GM18508 (cell line): ENCODE data around the gene UHMK1.

ENCODE experiments used
- ATAC-seq: cut with Tn5 transposase; IDR thresholded peaks from one replicate; pipeline ENCODE4 v1.9.1; 2021; ENCODE audit warnings: moderate number of reproducible peaks; ENCODE audit not compliant: insufficient read depth, unreplicated experiment

Gene UHMK1

DNA sequence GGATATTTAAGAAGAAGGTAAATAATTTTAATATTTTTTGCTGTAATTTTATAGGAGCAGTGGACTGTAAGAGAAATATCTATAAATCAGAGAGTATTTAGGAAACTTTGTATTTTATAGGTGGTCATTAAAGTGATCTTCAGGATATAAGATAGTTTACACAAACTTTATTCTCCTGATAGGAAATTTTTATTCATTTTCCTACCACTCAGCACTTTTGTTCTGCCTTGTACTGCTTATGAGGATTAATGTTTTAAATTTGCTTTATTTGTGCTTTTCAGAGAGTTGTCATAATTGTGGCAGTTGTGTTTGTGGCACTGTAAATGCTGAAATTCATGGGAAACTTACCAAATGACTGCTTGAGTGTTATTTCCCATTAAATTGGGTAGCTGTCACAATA, 29.7 kb downstream of the UHMK1 start:
- ATAC-seq = no peak

DNA sequence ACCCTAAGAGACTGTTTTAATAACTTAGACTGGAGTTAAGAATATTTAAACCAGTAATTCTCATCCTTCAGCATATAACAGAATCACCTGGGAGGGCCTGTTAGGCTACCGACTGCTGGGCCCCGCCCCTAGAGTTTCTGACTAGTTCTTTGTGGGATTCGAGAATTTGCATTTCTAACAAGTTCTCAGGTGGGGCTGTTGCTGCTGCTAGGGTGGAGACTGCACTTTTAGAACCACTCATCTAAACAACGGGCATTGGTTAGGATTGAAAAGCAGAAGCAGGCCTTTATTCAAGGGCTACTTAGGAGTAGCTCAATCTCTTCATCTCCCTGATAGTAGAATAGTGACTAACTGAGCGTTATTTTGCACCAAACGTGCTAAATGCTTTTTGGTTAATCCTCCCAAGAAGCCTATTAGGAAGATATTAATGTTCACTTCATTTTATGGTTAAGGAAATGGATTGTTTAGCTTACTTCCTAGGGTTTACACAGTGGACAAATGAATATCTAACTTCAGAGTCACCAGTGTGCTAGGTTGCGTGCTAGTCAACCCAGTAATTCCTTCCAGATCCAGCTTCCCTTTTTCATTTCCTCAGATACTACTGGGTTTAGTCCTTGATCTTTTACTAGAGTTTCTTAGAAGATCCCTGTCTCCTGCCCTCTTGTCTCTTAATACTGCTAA, 32.8 kb downstream of the UHMK1 start:
- ATAC-seq = peak; percentile 82

DNA sequence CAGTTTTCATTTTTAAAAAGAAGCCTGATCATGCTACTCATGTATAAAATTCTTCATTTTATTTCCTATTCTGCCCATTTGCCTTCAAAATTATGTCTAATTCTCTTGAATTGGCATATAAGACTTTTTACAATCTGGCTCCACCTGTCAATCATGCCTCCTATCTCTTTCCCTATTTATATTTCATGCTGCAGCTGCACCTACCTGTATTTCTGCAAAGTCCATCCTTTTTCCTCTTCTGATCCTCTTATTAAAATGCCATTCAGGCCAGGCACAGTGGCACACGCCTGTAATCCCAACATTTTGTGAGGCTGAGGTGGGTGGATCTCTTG, 33.3 kb downstream of the UHMK1 start:
- ATAC-seq = no peak

DNA sequence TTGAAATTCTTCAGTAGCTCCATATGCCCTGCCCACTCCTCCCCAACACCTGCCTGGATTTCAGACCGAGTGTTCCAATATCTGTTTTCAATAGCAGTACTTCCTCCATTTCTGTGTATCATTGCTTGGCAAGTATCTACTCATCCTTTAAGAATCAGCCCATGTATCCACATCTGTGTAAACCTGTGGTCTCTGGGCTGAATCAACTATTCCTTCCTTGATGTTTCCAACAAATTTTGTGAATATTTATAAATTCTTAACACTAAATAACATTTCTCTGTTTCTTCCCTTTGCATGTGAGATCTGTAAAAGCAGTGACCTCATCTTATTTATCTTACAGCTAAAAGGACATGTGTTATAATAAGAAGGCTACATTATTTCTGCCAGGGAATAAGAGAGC, 37.9 kb downstream of the UHMK1 start:
- no peak for ATAC-seq

DNA sequence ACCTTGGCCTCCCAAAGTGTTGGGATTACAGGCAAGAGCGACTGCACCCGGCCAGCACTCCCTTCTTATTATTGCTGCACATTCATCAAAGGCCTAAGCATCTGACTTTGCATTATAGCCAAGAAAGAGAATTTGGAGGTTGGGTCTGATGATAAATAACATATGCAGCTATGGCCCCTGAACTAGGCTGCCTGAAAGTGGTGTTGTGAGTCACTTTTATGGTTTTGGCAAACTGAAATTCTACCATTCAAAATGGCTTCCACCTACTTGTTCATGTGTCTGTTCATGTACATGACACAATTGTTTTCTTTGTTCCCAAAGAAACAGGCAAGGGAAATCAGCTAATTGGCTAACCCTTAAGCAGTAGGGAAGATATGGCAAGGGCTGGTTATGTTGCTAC, 38.9 kb downstream of the UHMK1 start:
- ATAC-seq = no peak

DNA sequence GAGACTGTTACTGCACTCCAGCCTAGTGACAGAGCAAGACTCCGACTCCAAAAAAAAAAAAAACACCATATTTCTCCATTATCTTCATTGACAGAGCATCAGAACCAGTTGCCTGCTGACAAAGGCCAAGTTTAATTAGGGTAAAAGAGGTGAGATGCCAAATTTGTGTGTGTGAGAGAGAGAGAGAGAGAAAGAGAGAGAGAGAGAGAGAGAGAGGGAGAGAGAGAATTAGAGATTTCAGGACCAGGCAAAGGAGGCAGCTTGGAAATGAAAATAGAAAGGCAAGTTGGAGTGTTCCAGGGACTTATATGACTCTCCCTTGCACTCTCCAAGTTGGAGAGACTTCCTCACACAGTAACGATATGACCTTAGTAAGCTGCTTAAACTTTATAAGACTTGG, 39.6 kb downstream of the UHMK1 start:
- ATAC-seq = no peak

DNA sequence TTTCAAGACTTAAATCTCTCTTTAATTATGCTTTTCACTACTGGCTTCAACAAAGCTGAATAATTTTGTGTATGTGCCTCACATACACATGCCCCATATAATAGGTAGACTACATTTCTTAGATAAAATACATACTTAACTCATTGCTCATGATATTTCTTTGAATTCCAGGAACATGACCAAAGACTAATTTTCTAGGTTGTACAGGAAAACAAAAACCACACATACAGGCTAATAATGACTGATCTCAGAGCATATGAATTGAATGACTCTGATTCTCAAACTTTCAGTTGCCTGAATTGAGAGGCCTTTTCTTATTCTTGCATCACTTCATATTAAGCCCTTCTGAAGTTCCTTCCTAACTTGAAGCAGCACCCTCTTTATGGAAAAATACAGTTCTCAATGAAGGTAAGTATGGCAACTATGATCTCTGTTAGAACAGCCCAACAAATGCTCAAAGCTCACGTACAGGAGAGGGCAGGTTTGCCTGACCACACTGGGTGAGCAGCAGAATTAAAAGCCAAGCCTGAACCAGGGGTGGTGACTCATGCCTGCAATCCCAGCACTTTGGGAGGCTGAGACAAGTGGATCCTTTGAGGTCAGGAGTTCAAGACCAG, 41.3 kb downstream of the UHMK1 start:
- ATAC-seq = no peak

DNA sequence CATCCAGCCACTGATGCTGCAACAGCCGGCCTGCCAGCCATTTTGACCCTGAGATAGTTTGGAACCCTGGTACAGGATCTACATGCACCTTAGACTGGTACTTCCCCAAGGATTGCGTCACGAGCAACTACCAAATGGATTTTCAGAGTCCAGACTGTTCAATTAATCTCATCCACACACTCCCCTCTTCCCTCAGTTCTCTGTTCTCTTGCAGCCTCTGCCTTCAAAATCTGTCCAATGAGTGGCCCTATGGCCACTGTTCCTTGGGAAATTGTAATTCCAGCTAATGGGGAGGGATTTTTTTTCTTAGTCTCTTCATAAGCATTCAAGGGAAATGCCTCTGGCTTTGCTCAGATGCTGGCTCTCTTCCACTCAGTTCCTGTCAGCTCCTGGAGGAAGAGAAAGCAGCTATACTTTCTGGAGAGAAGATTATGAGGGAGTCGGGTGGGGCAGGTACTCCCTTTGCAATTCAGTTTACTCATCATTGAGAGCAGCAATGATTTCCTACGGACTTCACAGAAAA, 44.1 kb downstream of the UHMK1 start:
- no peak for ATAC-seq

DNA sequence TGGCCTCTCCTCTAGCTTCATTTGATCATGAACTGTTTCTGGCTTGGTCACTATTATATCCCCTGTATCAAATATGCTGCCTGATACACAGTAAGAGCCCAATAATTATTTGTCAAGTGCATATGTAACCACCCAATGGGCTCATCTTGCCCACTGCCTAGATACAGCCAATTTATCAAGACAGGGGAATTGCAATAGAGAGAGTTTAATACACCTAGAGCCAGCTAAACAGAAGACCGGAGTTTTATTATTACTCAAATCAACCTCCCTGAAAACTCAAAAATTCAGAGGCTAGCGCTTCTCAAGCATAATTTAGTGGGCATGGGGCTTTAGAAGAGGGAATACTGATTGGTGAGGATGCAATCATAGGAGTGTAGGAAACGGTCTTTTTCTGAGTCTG, 45.6 kb downstream of the UHMK1 start:
- ATAC-seq = no peak

DNA sequence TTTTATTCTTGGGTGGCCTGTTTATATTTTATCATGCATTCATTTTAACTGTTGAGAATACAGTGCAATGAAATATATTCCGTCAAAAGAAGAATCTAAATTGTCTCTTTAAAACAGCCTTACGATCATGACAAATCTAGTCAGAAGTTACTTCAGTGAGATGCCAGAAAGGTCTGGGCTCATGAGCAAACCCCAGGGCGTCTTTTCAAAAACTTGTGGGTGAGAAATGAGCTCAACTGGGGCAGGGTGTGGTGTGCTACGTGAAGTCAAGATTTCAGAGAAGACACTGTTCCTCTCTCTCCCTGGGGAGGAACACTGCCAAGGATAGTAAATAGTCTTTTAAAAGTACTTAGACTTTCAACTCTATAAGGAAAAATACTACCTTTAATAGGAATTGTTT, 50.6 kb downstream of the UHMK1 start:
- no peak for ATAC-seq

DNA sequence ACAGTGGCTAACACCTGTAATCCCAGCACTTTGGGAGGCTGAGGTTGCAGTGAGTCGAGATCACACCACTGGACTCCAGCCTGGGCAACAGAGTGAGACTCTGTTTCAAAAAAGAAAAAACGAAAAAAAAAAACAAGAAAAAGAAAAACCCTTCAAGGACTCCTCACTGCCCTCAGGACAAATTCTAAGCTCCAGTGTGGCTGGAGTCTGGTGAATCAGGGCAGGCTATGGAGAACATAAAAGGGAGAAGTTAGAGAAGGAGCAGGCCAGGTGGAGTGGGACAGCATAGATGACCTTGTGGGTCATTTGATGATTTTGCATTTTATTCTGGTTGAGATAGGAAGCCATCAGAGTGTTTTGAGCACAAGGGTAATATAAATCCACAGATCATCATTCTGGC, 51.4 kb downstream of the UHMK1 start:
- ATAC-seq = no peak

DNA sequence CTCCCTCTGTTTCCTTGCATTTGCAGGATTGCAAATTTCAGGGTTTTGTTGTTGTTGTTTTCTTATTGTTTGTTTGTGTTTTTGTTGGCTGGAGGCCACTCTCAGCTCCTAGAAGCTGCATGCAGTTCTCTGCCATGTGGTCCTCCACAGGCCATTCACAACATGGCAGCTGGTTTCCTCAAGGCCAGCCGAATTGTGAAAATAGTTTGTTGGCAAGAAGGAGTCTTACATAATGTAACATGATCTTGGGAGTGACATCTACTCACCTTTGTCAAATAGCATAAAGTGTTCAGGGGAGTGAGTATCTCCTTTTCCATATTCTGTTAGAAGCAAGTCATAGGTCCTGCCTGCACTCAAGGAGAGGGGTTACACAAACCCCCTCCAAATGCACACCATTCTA, 53.3 kb downstream of the UHMK1 start:
- ATAC-seq = no peak

DNA sequence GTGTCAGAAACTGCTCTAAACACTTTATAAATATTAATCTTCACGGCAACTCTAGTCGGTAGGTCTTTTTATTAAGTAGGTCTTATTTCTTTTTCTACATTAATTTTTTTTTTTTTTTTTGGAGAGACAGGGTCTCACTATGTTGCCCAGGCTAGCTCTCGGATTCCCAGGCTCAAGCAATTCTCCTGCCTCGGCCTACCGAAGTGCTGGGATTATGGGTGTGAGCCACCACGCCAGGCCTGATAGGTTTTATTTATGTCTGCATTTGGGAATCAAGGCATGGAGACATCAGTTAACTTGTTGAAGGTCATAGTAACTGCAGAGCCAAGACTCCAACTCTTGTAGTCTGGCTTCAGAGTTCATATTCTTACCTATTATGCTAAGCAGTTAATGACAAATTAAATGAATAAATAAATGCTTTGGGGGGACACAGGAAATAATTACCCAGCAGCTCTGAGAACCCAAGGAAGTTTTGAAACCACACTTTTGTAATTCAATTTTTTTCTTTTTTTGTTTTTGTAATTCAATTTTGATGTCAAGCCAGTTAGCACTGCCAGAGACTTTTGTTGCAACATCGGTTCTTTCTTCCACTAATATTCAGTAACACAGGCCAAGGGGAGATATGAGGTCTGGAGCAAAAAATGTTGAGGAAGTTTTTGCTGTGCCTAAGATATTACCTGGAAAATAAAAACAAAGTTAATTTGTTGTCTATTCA, 54.5 kb downstream of the UHMK1 start:
- ATAC-seq = no peak

DNA sequence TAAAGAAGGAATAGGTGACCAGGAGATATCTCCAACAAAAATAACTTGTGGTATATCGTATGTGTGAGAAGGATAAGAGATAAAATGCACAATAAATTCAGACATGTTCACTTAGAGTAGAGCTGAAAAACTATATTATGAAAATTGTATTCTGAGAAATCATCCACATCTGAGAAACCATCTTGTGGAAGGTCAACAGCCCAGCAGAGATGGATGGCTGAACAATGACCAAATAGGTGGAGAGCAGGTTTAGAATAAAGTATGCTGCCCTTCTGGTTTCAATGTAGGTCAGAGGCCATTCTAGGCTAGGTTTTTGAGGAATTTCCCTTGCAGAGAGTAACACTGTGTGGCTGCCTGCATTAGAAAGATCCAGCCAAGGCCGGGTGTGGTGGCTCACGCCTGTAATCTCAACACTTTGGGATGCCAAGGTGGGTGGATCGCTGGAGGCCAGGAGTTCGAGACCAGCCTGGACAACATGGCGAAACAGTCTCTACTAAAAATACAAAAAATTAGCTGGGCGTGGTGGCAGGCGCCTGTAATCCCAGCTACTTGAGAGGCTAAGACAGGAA, 55.1 kb downstream of the UHMK1 start:
- ATAC-seq = no peak

DNA sequence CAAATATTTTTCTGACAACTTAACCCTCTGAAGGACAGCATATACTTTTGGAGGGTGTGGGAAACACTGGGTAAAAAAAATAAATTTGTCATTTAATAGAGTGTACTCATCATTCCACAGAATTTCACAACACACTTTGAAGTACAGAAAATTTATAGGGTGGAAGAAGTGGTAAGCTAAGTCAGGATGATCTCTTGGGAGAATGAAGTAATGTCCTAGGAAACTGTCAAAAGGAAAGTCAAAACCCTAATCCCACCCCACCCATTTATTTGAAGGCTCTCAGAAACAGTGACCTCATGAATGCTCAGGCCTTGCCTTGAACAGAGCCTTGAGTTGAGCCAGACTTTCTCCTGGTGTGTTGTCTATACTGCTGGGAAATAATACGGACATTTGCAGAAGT, 56.6 kb downstream of the UHMK1 start:
- no peak for ATAC-seq

DNA sequence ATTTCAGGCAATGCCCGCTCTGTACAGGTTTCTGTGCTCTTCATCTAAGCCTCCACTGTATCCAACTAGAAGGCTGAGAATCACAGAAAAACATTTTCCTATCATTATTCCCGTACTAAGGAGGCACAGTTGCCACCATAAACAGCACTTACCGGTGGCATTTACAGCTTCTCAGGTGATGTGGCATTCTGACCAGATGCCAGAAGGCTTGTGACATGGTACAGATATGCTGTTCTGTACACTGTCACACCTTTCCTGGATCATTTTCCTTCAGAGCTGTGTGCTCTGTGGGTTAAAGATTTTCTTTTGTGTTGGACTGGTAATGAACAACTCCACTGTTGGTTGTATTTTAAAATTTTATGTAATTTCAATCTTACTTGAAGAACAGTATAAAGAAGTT, 59.9 kb downstream of the UHMK1 start:
- ATAC-seq = no peak

DNA sequence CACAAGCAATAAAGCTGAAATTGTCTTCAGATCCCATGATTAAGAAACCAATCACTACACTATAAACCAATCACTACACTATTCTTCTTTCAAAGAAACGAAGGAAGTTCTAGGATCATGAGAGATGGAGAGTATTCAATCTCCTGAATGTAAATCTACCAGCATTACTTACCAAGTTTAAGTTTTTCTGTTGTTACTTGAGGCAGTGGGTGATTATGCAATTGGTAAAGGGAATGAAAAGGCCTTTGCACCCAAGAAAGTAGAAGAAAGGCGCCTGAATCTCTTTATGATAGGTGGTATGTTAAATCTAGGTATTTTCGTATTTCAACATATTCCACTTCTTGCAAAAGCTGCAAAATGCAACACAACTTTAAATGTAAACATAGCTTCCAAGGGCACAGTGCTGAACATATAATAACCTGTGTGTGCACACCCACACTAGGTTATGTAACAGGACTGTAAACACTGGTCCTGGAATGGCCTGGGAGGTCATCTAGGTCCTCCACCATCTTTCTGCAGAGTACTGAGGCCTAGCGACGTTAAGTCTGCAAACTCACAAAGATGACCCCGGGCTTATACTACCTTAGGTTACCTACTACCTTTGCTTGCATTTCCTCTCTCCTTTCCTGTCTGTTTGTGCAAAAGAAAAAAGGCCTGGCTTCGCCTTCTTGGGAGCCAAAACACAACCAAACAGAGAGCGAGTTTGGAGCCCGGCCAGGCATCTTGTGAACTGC, 62.9 kb downstream of the UHMK1 start:
- ATAC-seq = no peak

DNA sequence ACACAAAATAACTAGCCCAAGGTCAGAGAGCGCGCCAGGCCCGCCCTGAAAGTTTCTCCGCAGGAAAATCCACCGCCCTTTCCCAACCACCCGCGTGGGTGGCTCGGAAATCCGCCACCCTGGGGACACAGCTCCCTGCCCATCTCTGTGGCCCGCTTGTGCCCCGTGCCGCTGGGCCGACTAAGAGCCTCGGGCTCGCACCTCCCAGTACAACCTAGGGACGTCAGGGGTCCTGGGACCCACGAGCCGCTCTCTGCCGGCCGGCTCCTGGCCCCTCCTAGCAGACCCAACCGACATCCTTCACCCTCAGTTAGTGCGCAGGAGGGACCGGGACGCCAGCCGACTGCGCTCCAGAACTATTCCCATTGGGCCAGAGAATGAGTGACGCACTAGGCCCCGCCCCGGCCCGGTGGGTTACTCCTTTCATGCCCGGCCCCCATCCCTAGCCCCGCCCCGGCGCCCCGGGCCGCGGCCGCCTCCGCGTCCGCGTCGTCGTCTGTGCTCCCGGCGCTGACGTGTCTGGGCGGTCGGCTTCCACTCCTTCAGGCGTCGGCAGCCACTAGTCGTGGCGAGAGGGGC, 63.5 kb downstream of the UHMK1 start:
- peak; percentile 90 for ATAC-seq

DNA sequence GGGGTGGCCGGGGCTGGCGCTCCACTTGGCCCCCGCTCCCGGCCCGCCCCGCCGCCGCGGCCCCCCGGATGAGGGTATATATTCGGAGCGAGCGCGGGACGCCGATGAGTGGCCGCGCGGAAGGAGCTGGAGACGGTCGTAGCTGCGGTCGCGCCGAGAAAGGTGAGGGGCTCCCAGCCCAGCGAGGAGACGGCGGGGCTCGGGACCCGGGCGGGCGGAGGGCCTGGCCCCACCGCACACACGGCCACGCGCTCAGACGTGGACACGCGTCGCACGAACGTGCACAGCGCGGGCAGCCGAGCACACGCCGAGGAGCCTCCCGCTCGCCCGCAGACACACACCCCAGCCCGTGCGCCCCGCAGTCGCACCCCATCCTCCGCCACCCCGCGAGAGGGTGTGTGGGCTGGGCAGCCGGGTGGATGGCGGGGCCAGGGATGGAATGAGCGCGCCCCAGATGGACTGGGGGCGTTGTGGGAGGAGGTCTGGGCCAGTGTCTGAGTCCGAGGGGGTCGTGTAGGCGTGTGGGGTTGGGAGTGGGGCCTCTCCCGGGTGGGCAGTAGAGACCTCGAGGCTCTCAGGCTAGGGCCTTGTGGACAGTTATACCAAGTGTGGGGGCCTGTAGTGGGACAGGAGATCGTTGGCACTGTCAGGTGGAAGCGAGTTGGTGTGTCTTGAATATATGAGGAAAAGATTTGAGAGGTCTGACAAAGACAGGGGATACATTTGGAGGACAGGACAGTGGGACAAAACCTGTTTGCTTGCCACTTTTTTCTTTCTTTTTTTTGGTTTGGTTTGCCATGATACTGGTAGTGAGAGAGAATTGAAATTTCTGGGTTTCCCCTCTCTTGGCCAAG, 64.2 kb downstream of the UHMK1 start, which contains the start of gene UAP1:
Gene UAP1 (plus strand): TSS at position 107 of the 854 bp plus-strand sequence. CDS start 4,347 bp downstream, outside the sequence.
- ATAC-seq = no peak
